ENCODE data around the gene ACBD6. TPM values are rescaled to one million over a fixed set of nuclear protein-coding genes. Genes with fewer than 3 reads are reported as not detected.
A peak's percentile ranks its signal among the peaks of the same experiment; 100 is the strongest.

Gene ACBD6
- total RNA-seq, 2 experiments from 2014 or later: 45.7 to 49.3 TPM

GRCh38 chr1:180519846-180520245, 17.5 kb upstream of the ACBD6 start:
- Mint-ChIP-seq H3K27me3 (no peaks in the 10 kb centered on the region), H3K4me1 (peaks cover 9% of the 10 kb centered on the region), H3K27ac (no peak overlapping the region), H3K9me3 (no peaks in the 10 kb centered on the region), H3K36me3 (no peaks in the 10 kb centered on the region), H3K4me3 (no peak overlapping the region)
- ATAC-seq (ENCODE audit: low read depth) (no peak), DNase-seq (no peak)
- POLR2A ChIA-PET: no interaction called here

DNA sequence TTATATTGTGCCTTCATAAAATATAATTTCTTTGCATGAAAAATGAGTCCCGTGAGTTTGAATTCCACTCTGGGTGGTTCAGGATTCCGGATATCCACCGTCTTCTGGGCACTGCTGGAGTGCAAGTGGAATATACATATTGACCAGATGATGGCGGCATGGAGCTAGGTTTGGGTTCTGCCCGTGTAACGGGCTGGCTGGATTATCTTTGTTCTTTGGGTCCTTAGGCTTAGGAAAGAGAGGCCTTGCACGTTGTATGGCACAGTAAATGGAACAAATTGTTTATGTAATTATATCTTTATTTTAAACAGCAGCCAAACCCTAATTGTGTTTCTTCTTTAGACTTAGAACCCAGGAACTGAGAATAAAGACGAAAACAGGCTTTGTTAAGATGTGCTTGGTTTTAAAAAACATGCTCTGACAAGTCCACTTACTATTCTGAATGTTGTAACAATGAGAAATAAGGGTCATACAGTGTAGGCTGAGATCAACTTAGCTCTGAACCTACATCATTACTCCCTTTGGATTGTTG, 13.5 kb upstream of the ACBD6 start:
- peak; percentile 46 for DNase-seq
- Mint-ChIP-seq H3K27me3 (peaks cover 9% of the 10 kb centered on the region), H3K4me1 (peaks cover 5% of the 10 kb centered on the region), H3K36me3 (no peaks in the 10 kb centered on the region), H3K4me3 (no peak overlapping the region), H3K27ac (no peak overlapping the region), H3K9me3 (no peaks in the 10 kb centered on the region)
- POLR2A ChIA-PET: interaction anchor here (0.7 to 1.1 kb wide), 3 partner anchors 346 to 909 kb away, joined by 3 to 5 read pairs (median 3); no protein-coding TSS in a partner anchor
- peak; percentile 94 for ATAC-seq (ENCODE audit: low read depth)

DNA sequence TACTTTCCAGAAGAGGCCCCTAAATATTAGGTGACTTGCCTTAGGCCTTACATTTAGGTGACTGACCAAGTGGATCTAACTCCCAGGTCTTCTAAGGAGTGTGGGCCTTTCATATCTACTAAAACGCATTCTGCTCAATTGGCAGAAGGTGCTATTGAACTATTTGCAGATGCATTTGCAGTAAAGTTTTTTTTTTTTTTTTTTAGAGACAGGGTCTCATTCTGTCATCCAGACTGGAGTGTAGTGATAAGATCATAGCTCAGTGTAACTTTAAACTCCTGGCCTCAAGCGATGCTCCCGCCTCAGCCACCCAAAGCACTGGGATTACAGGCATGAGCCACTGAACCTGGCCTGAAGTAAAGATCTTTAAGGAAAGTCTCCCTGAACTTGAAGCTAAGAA, 13.0 kb upstream of the ACBD6 start:
- H3K27ac Mint-ChIP-seq: no peak overlapping the region
- no peaks in the 10 kb centered on the region for H3K36me3 Mint-ChIP-seq
- H3K9me3 Mint-ChIP-seq: no peaks in the 10 kb centered on the region
- peaks cover 15% of the 10 kb centered on the region for H3K27me3 Mint-ChIP-seq
- POLR2A ChIA-PET: interaction anchor here (0.7 to 1.1 kb wide), 3 partner anchors 346 to 909 kb away, joined by 3 to 5 read pairs (median 3); no protein-coding TSS in a partner anchor
- ATAC-seq (ENCODE audit: low read depth): no peak
- DNase-seq: no peak
- no peak overlapping the region for H3K4me3 Mint-ChIP-seq
- peaks cover 5% of the 10 kb centered on the region for H3K4me1 Mint-ChIP-seq

- H3K36me3 Mint-ChIP-seq: no peaks in the 10 kb centered on the region
- peaks cover 16% of the 10 kb centered on the region for H3K27me3 Mint-ChIP-seq
- no peak for DNase-seq
- no peak overlapping the region for H3K27ac Mint-ChIP-seq
- no peak for ATAC-seq (ENCODE audit: low read depth)
- H3K9me3 Mint-ChIP-seq: no peaks in the 10 kb centered on the region
- POLR2A ChIA-PET: no interaction called here
- H3K4me3 Mint-ChIP-seq: no peak overlapping the region
- H3K4me1 Mint-ChIP-seq: peaks cover 5% of the 10 kb centered on the region
Observed at GRCh38 chr1:180513531-180513930, 11.2 kb upstream of the ACBD6 start.

DNA sequence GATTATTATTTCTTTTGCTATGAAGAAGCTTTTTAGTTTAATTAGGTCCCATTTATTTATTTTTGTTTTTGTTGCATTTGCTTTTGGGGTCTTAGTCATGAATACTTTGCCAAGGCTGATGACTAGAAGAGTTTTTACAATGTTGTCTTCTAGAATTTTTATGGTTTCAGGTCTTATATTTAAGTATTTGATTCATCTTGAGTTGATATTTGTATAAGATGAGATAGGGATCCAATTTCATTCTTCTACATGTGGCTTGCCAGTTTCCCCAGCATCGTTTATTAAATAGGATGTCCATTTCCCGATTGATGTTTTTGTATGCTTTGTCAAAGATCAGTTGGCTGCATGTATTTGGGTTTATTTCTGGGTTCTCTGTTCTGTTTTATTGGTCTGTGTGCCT, 8.5 kb upstream of the ACBD6 start:
- no peaks in the 10 kb centered on the region for H3K9me3 Mint-ChIP-seq
- POLR2A ChIA-PET: no interaction called here
- H3K4me3 Mint-ChIP-seq: no peak overlapping the region
- DNase-seq: no peak
- no peak for ATAC-seq (ENCODE audit: low read depth)
- H3K36me3 Mint-ChIP-seq: no peaks in the 10 kb centered on the region
- H3K4me1 Mint-ChIP-seq: peaks cover 4% of the 10 kb centered on the region
- H3K27ac Mint-ChIP-seq: no peak overlapping the region
- peaks cover 18% of the 10 kb centered on the region for H3K27me3 Mint-ChIP-seq

GRCh38 chr1:180508725-180509097, 6.3 kb upstream of the ACBD6 start:
- Mint-ChIP-seq H3K4me1 (peaks cover 2% of the 10 kb centered on the region), H3K27me3 (peaks cover 18% of the 10 kb centered on the region), H3K36me3 (no peaks in the 10 kb centered on the region), H3K9me3 (no peaks in the 10 kb centered on the region), H3K4me3 (no peak overlapping the region), H3K27ac (no peak overlapping the region)
- ATAC-seq (ENCODE audit: low read depth) (no peak), DNase-seq (no peak)
- POLR2A ChIA-PET: no interaction called here

GRCh38 chr1:180507795-180508724, 5.7 kb upstream of the ACBD6 start:
- POLR2A ChIA-PET: no interaction called here
- Mint-ChIP-seq H3K9me3 (no peaks in the 10 kb centered on the region), H3K4me3 (no peak overlapping the region), H3K4me1 (peaks cover 6% of the 10 kb centered on the region), H3K36me3 (no peaks in the 10 kb centered on the region), H3K27me3 (peaks cover 18% of the 10 kb centered on the region), H3K27ac (no peak overlapping the region)
- no peak for DNase-seq
- ATAC-seq (ENCODE audit: low read depth): no peak

DNA sequence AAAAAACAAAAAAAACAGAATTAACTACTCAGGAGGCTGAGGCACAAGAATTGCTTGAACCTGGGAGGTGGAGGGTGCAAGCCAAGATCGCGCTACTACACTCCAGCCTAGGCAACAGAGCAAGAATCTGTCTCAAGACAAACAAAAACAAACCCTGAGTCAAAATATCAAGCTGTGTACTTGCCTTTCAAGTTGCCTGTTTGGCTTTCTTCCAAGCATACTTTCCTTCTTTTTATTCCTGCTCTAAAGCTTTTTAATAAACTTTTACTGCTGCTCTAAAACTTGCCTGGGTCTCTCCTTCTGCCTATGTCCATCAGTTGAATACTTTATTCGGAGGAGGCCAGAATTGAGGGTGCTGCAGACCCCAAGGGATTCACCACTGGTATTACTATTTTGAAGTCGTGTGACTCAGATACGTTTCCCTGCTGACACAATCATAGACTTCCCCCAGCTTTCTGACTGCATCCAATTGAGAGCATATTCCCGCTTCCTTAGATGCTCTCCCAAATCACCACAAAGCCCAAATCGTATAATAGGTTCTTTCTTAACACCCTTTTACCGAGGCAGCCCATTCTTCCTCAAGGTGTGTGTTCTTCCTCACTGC, 3.5 kb upstream of the ACBD6 start:
- H3K27ac Mint-ChIP-seq: no peak overlapping the region
- H3K9me3 Mint-ChIP-seq: no peaks in the 10 kb centered on the region
- ATAC-seq (ENCODE audit: low read depth) (no peak), DNase-seq (no peak)
- no peak overlapping the region for H3K4me3 Mint-ChIP-seq
- H3K36me3 Mint-ChIP-seq: peaks cover 4% of the 10 kb centered on the region
- peaks cover 15% of the 10 kb centered on the region for H3K4me1 Mint-ChIP-seq
- POLR2A ChIA-PET: no interaction called here
- peaks cover 8% of the 10 kb centered on the region for H3K27me3 Mint-ChIP-seq

DNA sequence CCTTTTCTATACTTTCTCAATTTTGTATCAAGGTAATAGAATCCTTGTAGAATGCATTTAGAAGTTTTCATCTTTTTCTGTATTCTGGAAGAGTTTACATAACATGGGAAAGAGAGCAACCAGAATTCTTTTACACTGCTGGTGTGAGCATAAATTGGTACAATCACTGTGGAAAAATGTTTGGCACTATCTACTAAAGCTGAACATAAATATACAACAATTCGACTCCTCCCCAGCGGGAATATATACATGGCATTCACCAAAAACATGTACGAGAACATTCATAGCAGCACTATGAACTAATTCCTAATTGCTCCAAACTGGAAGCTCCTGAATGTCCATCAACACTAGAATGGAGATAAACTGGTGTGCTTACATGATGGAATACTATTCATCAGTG, 1.8 kb upstream of the ACBD6 start:
- POLR2A ChIA-PET: interaction anchor here (1.3 kb wide), 1 partner anchor 587 kb away, joined by 3 read pairs; no protein-coding TSS in a partner anchor
- H3K27me3 Mint-ChIP-seq: peaks cover 2% of the 10 kb centered on the region
- DNase-seq (no peak), ATAC-seq (ENCODE audit: low read depth) (no peak)
- H3K4me1 Mint-ChIP-seq: peaks cover 17% of the 10 kb centered on the region
- no peak overlapping the region for H3K4me3 Mint-ChIP-seq
- H3K9me3 Mint-ChIP-seq: no peaks in the 10 kb centered on the region
- no peak overlapping the region for H3K27ac Mint-ChIP-seq
- peaks cover 4% of the 10 kb centered on the region for H3K36me3 Mint-ChIP-seq

GRCh38 chr1:180503280-180503862, 994 bp upstream of the ACBD6 start:
- no peaks in the 10 kb centered on the region for H3K9me3 Mint-ChIP-seq
- H3K4me3 Mint-ChIP-seq: peak overlapping the region; percentile 99
- H3K36me3 Mint-ChIP-seq: peaks cover 6% of the 10 kb centered on the region
- peak overlapping the region; percentile 96 for H3K27ac Mint-ChIP-seq
- H3K27me3 Mint-ChIP-seq: peaks cover 2% of the 10 kb centered on the region
- POLR2A ChIA-PET: interaction anchor here (1.3 to 1.8 kb wide), 2 partner anchors 519 to 587 kb away, joined by 3 to 7 read pairs; no protein-coding TSS in a partner anchor
- ATAC-seq (ENCODE audit: low read depth): no peak
- DNase-seq: no peak
- peaks cover 17% of the 10 kb centered on the region for H3K4me1 Mint-ChIP-seq

DNA sequence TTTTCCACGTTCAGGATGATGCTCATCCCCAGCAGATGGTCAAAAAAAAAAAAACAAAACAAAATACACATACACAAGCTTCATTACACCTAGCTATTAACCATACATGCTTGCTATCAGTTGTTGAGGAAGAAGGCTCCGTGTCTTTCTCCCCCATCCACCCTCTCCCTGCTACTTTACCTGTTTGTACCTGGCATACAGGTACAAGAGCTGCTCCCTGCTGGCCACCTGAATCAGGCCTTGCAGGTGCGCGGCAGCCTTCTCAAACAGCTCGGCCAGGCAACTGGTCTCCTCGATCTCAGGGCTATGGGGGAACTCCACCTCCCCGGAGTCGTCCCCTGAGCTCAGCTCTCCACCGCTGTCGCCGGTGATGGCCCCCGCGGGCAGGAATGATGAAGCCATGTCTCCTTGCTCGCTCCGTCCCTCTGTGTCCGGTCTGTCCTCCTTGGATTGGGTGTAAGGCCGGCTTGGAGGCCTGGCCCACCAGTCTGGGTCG, 464 bp downstream of the ACBD6 start:
- Mint-ChIP-seq H3K36me3 (peaks cover 6% of the 10 kb centered on the region), H3K27me3 (peaks cover 2% of the 10 kb centered on the region), H3K4me3 (peak overlapping the region; percentile 99), H3K9me3 (no peaks in the 10 kb centered on the region), H3K4me1 (peaks cover 15% of the 10 kb centered on the region), H3K27ac (peak overlapping the region; percentile 96)
- POLR2A ChIA-PET: interaction anchor here (0.5 to 1.8 kb wide), 10 partner anchors 9 to 625 kb away, joined by 3 to 7 read pairs (median 4); partner anchors contain the start of gene XPR1
- DNase-seq (no peak), ATAC-seq (ENCODE audit: low read depth) (peak; percentile 23)

- ATAC-seq (ENCODE audit: low read depth) (no peak), DNase-seq (no peak)
- peaks cover 8% of the 10 kb centered on the region for H3K36me3 Mint-ChIP-seq
- no peaks in the 10 kb centered on the region for H3K9me3 Mint-ChIP-seq
- H3K4me1 Mint-ChIP-seq: peaks cover 18% of the 10 kb centered on the region
- POLR2A ChIA-PET: interaction anchor here (0.7 kb wide), 1 partner anchor 131 kb away, joined by 5 read pairs; no protein-coding TSS in a partner anchor
- H3K27ac Mint-ChIP-seq: peak overlapping the region; percentile 15
- H3K4me3 Mint-ChIP-seq: peak overlapping the region; percentile 62
- no peaks in the 10 kb centered on the region for H3K27me3 Mint-ChIP-seq
Observed at GRCh38 chr1:180500689-180501088, 1.7 kb downstream of the ACBD6 start.

DNA sequence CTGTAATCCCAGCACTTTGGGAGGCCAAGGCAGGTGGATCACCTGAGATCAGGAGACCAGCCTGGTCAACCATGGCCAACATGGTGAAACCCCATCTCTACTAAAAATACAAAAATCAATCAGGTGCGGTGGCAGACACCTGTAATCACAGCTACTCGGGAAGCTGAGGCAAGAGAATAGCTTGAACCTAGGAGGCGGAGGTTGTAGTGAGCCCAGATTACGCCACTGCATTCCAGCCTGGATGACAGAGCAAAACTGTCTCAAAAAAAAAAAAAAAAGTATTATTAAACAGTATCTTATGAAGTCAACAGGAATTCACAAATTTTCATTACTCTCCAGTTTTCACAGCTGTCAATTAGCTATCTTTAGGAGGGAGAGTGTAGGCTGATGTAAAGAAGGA, 3.8 kb downstream of the ACBD6 start:
- DNase-seq: no peak
- Mint-ChIP-seq H3K27me3 (no peaks in the 10 kb centered on the region), H3K4me1 (peaks cover 20% of the 10 kb centered on the region), H3K27ac (no peak overlapping the region), H3K9me3 (no peaks in the 10 kb centered on the region), H3K36me3 (peaks cover 8% of the 10 kb centered on the region), H3K4me3 (no peak overlapping the region)
- POLR2A ChIA-PET: no interaction called here
- ATAC-seq (ENCODE audit: low read depth): no peak
